WTC11 (cell line): ENCODE measurements around the gene NDUFA12. TPM values are rescaled to one million over a fixed set of nuclear protein-coding genes. Genes with fewer than 3 reads are reported as not detected.

ENCODE experiments used
- ATAC-seq: fragments of 200-7000 bp; cut with Tn5 transposase; 2 replicates; pipeline ENCODE4 v1.10.0; 2021; ENCODE audit warnings: mild to moderate bottlenecking, moderate library complexity
- CTCF ChIA-PET: fragments of 300-600 bp; sonication (Branson Sonifier 250); formaldehyde crosslinking; loops from one replicate; lab custom pipeline; 2021; ENCODE audit warnings: antibody characterized with exemption; lab: Charles Lee
- POLR2A ChIA-PET: fragments of 350-600 bp; sonication (Branson Sonifier 250); formaldehyde crosslinking; loops from one replicate; lab custom pipeline; 2021; ENCODE audit warnings: antibody characterized with exemption; lab: Charles Lee
- DNase-seq: peaks from one replicate; pipeline ENCODE4 v3.0.0; 2021; ENCODE audit warnings: low spot score
- H3K27ac Mint-ChIP-seq: 2 replicates; pipeline ENCODE4 v1.8.0; 2021; ENCODE audit warnings: mixed read lengths
- H3K27me3 Mint-ChIP-seq: 2 replicates; pipeline ENCODE4 v1.8.0; 2021; ENCODE audit warnings: low read depth, mild to moderate bottlenecking, moderate library complexity, mixed read lengths
- H3K36me3 Mint-ChIP-seq: 2 replicates; pipeline ENCODE4 v1.8.0; 2021; ENCODE audit warnings: mixed read lengths
- H3K4me1 Mint-ChIP-seq: 2 replicates; pipeline ENCODE4 v1.8.0; 2022; ENCODE audit warnings: mixed read lengths
- H3K4me3 Mint-ChIP-seq: 2 replicates; pipeline ENCODE4 v1.8.0; 2021; ENCODE audit warnings: mild to moderate bottlenecking, moderate library complexity, mixed read lengths
- H3K9me3 Mint-ChIP-seq: 2 replicates; pipeline ENCODE4 v1.8.0; 2021; ENCODE audit warnings: mixed read lengths
- CREM ChIP-seq: sonication (generic); formaldehyde crosslinking; IDR thresholded peaks from 2 replicates; pipeline ENCODE4 v1.8.1; 2022; ENCODE audit warnings: mild to moderate bottlenecking, missing genetic modification reagents, moderate library complexity
- ERG ChIP-seq: fragments of 250-450 bp; sonication (Bioruptor Pico); IDR thresholded peaks from 2 replicates; pipeline ENCODE4 v1.8.0; 2021; ENCODE audit warnings: mild to moderate bottlenecking
- ESRRA ChIP-seq: sonication (generic); formaldehyde crosslinking; IDR thresholded peaks from 2 replicates; pipeline ENCODE4 v1.8.1; 2022; ENCODE audit warnings: mild to moderate bottlenecking, missing genetic modification reagents, borderline replicate concordance
- GABPB1 ChIP-seq: sonication (generic); formaldehyde crosslinking; IDR thresholded peaks from 2 replicates; pipeline ENCODE4 v1.8.1; 2023; ENCODE audit warnings: mild to moderate bottlenecking, missing genetic modification reagents
- GTF2I ChIP-seq: fragments of 250-450 bp; sonication (Bioruptor Pico); conservative IDR thresholded peaks from 2 replicates; pipeline ENCODE4 v1.4.0; 2021; ENCODE audit warnings: mild to moderate bottlenecking
- IRF1 ChIP-seq: sonication (generic); formaldehyde crosslinking; IDR thresholded peaks from 2 replicates; pipeline ENCODE4 v1.8.0; 2023; ENCODE audit warnings: missing genetic modification reagents
- JUN ChIP-seq: sonication (generic); formaldehyde crosslinking; IDR thresholded peaks from 2 replicates; pipeline ENCODE4 v1.8.0; 2023; ENCODE audit warnings: mild to moderate bottlenecking, missing genetic modification reagents
- NFATC4 ChIP-seq: fragments of 250-450 bp; sonication (Bioruptor Pico); IDR thresholded peaks from 2 replicates; pipeline ENCODE4 v1.9.0; 2021; ENCODE audit warnings: mild to moderate bottlenecking
- NFE2L1 ChIP-seq: sonication (generic); formaldehyde crosslinking; IDR thresholded peaks from 2 replicates; pipeline ENCODE4 v1.8.1; 2023; ENCODE audit warnings: missing genetic modification reagents
- PRDM15 ChIP-seq: sonication (generic); formaldehyde crosslinking; IDR thresholded peaks from 2 replicates; pipeline ENCODE4 v1.8.0; 2022; ENCODE audit warnings: missing genetic modification reagents
- RORB ChIP-seq: fragments of 250-450 bp; sonication (Bioruptor Pico); IDR thresholded peaks from 2 replicates; pipeline ENCODE4 v1.9.0; 2021; ENCODE audit warnings: mild to moderate bottlenecking
- SP1 ChIP-seq: sonication (generic); formaldehyde crosslinking; conservative IDR thresholded peaks from 2 replicates; pipeline ENCODE4 v1.8.1; 2022; ENCODE audit warnings: missing genetic modification reagents
- TEAD4 ChIP-seq: sonication (generic); formaldehyde crosslinking; IDR thresholded peaks from 2 replicates; pipeline ENCODE4 v1.8.0; 2022; ENCODE audit warnings: mild to moderate bottlenecking, missing genetic modification reagents
- TP53 ChIP-seq: sonication (generic); formaldehyde crosslinking; IDR thresholded peaks from 2 replicates; pipeline ENCODE4 v1.8.1; 2023; ENCODE audit warnings: mild to moderate bottlenecking, missing genetic modification reagents
- USF1 ChIP-seq: sonication (generic); formaldehyde crosslinking; IDR thresholded peaks from 2 replicates; pipeline ENCODE4 v1.8.0; 2022; ENCODE audit warnings: mild to moderate bottlenecking, missing genetic modification reagents
- ZMAT4 ChIP-seq: fragments of 250-450 bp; sonication (Bioruptor Pico); IDR thresholded peaks from 2 replicates; pipeline ENCODE4 v1.9.0; 2021; ENCODE audit warnings: mild to moderate bottlenecking
- ZNF263 ChIP-seq: sonication (generic); formaldehyde crosslinking; IDR thresholded peaks from 2 replicates; pipeline ENCODE4 v1.8.1; 2022; ENCODE audit warnings: low read depth, mild to moderate bottlenecking, moderate library complexity, missing genetic modification reagents
- ZNF281 ChIP-seq: sonication (generic); formaldehyde crosslinking; IDR thresholded peaks from 2 replicates; pipeline ENCODE4 v1.8.0; 2023; ENCODE audit warnings: mild to moderate bottlenecking, missing genetic modification reagents
- ZNF317 ChIP-seq: sonication (generic); formaldehyde crosslinking; IDR thresholded peaks from 2 replicates; pipeline ENCODE4 v1.8.1; 2023; ENCODE audit warnings: low read depth, mild to moderate bottlenecking, moderate library complexity, missing genetic modification reagents, borderline replicate concordance
- ZNF396 ChIP-seq: fragments of 250-450 bp; sonication (Bioruptor Pico); IDR thresholded peaks from 2 replicates; pipeline ENCODE4 v1.8.0; 2021; ENCODE audit warnings: mild to moderate bottlenecking, moderate library complexity, borderline replicate concordance
- ZNF671 ChIP-seq: fragments of 250-450 bp; sonication (Bioruptor Pico); IDR thresholded peaks from 2 replicates; pipeline ENCODE4 v1.8.0; 2021; ENCODE audit warnings: mild to moderate bottlenecking
- total RNA-seq: library from RNA; stranded (reverse); gene quantifications from 3 replicates; pipeline ENCODE4 v1.2.3, GENCODE V29; 2021

The NDUFA12 gene
- total RNA-seq, 1 experiment from 2014 or later, result 87.3 TPM

- no peak for ATAC-seq
- Mint-ChIP-seq H3K9me3 (no peaks in the 10 kb centered on the region), H3K36me3 (peaks cover 7% of the 10 kb centered on the region; the same call in 1 of the 2 replicates), H3K4me1 (peaks cover 17% of the 10 kb centered on the region), H3K27me3 (no peaks in the 10 kb centered on the region), H3K4me3 (no peak overlapping the region), H3K27ac (no peak overlapping the region; the same call in 1 of the 2 replicates)
- ChIA-PET CTCF (no interaction called here), POLR2A (no interaction called here)
- TF ChIP-seq SP1 (CRISPR knock-in tag) (no peak), ZNF671 (CRISPR knock-in tag) (no peak), ZNF281 (CRISPR knock-in tag) (no peak), GTF2I (CRISPR knock-in tag) (no peak), NFE2L1 (no peak), ZNF263 (CRISPR knock-in tag) (no peak), NFATC4 (CRISPR knock-in tag) (no peak), ZMAT4 (CRISPR knock-in tag) (no peak), ESRRA (no peak), ZNF396 (CRISPR knock-in tag) (no peak), JUN (CRISPR knock-in tag) (no peak), ZNF317 (CRISPR knock-in tag) (no peak), TEAD4 (CRISPR knock-in tag) (no peak), TP53 (CRISPR knock-in tag) (no peak), ERG (CRISPR knock-in tag) (no peak)
- no peak for DNase-seq
Observed at GRCh38 chr12:94998326-94998725, 5.2 kb downstream of the NDUFA12 start.

GRCh38 chr12:94997726-94998125, 5.8 kb downstream of the NDUFA12 start:
- no peak overlapping the region for H3K4me3 Mint-ChIP-seq
- H3K27ac Mint-ChIP-seq, result no peak overlapping the region
- ChIA-PET CTCF (no interaction called here), POLR2A (no interaction called here)
- no peaks in the 10 kb centered on the region for H3K27me3 Mint-ChIP-seq
- H3K36me3 Mint-ChIP-seq, result peaks cover 7% of the 10 kb centered on the region
- TF ChIP-seq RORB (CRISPR knock-in tag) (no peak), ZNF671 (CRISPR knock-in tag) (no peak), USF1 (no peak), IRF1 (CRISPR knock-in tag) (no peak), PRDM15 (CRISPR knock-in tag) (no peak), GABPB1 (CRISPR knock-in tag) (no peak), JUN (CRISPR knock-in tag) (no peak), CREM (no peak)
- DNase-seq (no peak), ATAC-seq (no peak)
- peaks cover 16% of the 10 kb centered on the region for H3K4me1 Mint-ChIP-seq
- no peaks in the 10 kb centered on the region for H3K9me3 Mint-ChIP-seq
